Activated T-cell treated with anti-CD3 and anti-CD28 coated beads, Interleukin-2, amount 50 U/mL, for 4 hours (primary cell): ENCODE results near the gene SNCAIP. TPM values are rescaled to one million over a fixed set of nuclear protein-coding genes. Genes with fewer than 3 reads are reported as not detected.

Experiments
- ATAC-seq, 2 donors: fragments of 200-7000 bp; cut with Tn5 transposase; one replicate each; pipeline ENCODE4 v1.10.0; 2021
- DNase-seq: peaks from one replicate; pipeline ENCODE4 v3.0.0-alpha.2; 2020
- H3K27me3 Mint-ChIP-seq: one replicate; pipeline ENCODE4 v1.8.0; 2021; ENCODE audit warnings: low read depth, mixed read lengths
- H3K36me3 Mint-ChIP-seq: one replicate; pipeline ENCODE4 v1.8.0; 2022; ENCODE audit warnings: mixed read lengths; ENCODE audit not compliant: insufficient read depth
- H3K4me1 Mint-ChIP-seq: one replicate; pipeline ENCODE4 v1.8.0; 2021; ENCODE audit warnings: low read depth, mixed read lengths
- H3K4me3 Mint-ChIP-seq: one replicate; pipeline ENCODE4 v1.8.0; 2021; ENCODE audit warnings: mild to moderate bottlenecking, moderate library complexity, mixed read lengths
- H3K9me3 Mint-ChIP-seq: one replicate; pipeline ENCODE4 v1.8.0; 2021; ENCODE audit warnings: mixed read lengths
- total RNA-seq, 3 donors: library from RNA; stranded (reverse); gene quantifications; one replicate each; pipeline ENCODE4 v1.2.1, GENCODE V29; 2021

The SNCAIP gene
- total RNA-seq, 3 donors from 2014 or later = not detected

GRCh38 chr5:122447879-122448278 is 135.8 kb downstream of the SNCAIP start:
- ATAC-seq (no peak), DNase-seq (no peak)
- Mint-ChIP-seq H3K4me3 (no peak overlapping the region), H3K4me1 (no peaks in the 10 kb centered on the region), H3K9me3 (no peaks in the 10 kb centered on the region), H3K27me3 (no peaks in the 10 kb centered on the region), H3K36me3 (no peaks in the 10 kb centered on the region)

DNA sequence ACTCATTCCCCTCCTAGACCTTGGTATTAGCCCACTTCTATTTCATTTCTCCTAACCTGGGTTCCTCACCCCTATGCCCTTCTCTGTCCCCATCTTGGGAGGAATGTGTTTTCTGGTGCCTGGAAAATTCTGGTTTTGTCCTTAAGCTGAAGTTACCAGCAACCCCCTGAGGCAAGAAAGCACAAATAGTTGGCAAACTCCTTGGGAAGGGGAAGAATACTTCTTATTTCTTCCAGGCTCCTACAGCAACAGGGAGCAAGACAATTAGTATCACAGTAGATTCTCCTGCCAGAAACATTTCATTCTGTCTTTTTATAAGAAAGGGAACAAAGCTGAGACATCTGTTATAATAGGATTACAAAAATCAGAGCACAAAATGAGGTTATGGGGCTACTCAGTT is 142.5 kb downstream of the SNCAIP start:
- peaks cover 2% of the 10 kb centered on the region for H3K27me3 Mint-ChIP-seq
- H3K36me3 Mint-ChIP-seq = no peaks in the 10 kb centered on the region
- no peaks in the 10 kb centered on the region for H3K4me1 Mint-ChIP-seq
- no peak overlapping the region for H3K4me3 Mint-ChIP-seq
- ATAC-seq (no peak), DNase-seq (no peak)
- no peaks in the 10 kb centered on the region for H3K9me3 Mint-ChIP-seq

DNA sequence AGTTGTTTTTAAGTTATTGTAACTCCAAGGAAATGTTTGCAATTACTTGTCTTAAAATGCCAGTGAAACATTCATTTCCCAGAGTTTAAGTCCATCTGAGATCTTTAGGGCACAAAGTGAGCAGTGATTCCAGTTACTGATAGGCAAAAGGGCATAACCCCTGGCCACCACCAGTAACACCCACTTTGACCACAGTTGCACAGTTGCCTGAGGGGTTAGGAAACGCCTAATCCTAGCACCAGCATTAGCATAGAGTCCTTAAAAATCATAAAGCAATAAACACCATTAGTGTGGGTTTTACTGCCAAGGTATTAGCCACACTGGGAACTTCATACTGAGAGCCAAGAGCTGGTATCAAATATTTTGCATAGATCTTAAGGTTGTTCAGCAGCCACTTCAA is 143.9 kb downstream of the SNCAIP start:
- ATAC-seq (no peak), DNase-seq (no peak)
- H3K36me3 Mint-ChIP-seq = no peaks in the 10 kb centered on the region
- no peak overlapping the region for H3K4me3 Mint-ChIP-seq
- H3K4me1 Mint-ChIP-seq = no peaks in the 10 kb centered on the region
- H3K27me3 Mint-ChIP-seq = peaks cover 4% of the 10 kb centered on the region
- H3K9me3 Mint-ChIP-seq = no peaks in the 10 kb centered on the region

- H3K9me3 Mint-ChIP-seq = no peaks in the 10 kb centered on the region
- H3K36me3 Mint-ChIP-seq = no peaks in the 10 kb centered on the region
- peaks cover 4% of the 10 kb centered on the region for H3K27me3 Mint-ChIP-seq
- no peak for DNase-seq
- H3K4me1 Mint-ChIP-seq = no peaks in the 10 kb centered on the region
- ATAC-seq = no peak
- no peak overlapping the region for H3K4me3 Mint-ChIP-seq
These were observed 145.3 kb downstream of the SNCAIP start for GRCh38 chr5:122457178-122457826.

DNA sequence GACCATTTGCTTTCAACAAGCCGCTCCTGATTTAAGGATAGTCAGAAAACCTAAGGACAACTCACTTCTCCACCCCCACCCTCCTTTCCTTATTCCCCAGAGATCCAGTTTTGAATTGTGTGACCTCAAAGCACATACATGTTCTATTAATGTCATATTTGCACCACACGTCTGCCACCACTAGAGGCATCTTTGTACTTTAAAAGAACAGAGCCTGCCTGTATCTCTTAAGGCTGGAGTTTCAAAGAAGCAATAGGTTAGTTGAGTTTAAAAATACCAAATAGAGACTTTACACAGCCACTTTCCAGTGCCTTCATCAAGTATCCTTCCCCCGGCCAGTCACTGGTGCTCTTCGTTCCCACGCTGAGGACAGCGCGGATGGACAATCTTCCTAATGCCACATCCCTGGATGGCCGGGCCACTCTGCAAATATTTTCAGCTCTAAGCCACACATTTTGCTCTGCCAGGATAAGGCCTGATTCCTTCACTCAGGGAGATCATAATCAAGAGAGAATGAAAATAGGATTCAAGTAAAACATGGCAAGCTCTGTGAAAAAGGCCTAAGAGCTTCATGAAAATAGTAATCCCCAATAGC is 146.3 kb downstream of the SNCAIP start:
- ATAC-seq = no peak
- no peak for DNase-seq
- Mint-ChIP-seq H3K4me1 (no peaks in the 10 kb centered on the region), H3K36me3 (no peaks in the 10 kb centered on the region), H3K4me3 (no peak overlapping the region), H3K9me3 (no peaks in the 10 kb centered on the region), H3K27me3 (peaks cover 4% of the 10 kb centered on the region)

DNA sequence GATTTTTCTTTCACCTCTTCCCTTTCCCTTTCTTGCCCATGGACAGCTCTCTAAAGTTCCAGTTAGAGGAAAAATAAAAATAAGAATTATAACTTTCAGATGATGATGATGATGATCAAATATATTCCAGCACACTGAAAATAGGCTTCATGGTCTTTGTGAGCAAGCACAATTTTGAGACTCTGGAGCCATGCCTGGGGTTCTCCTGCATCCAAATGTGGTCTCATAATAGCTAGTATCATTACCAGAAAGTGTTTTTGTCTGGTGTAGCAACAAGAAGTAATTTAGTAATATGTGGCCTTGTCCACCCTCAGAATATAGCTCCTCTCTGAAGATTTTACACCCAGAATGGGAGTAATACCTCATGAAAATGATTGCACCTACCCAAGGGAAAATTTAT is 150.4 kb downstream of the SNCAIP start:
- Mint-ChIP-seq H3K4me1 (no peaks in the 10 kb centered on the region), H3K27me3 (peaks cover 7% of the 10 kb centered on the region), H3K36me3 (no peaks in the 10 kb centered on the region), H3K4me3 (no peak overlapping the region), H3K9me3 (no peaks in the 10 kb centered on the region)
- ATAC-seq = no peak
- DNase-seq = no peak

- H3K27me3 Mint-ChIP-seq = peaks cover 6% of the 10 kb centered on the region
- no peak overlapping the region for H3K4me3 Mint-ChIP-seq
- H3K9me3 Mint-ChIP-seq = no peaks in the 10 kb centered on the region
- no peaks in the 10 kb centered on the region for H3K36me3 Mint-ChIP-seq
- no peaks in the 10 kb centered on the region for H3K4me1 Mint-ChIP-seq
- ATAC-seq = no peak
- DNase-seq = no peak
These were observed 151.2 kb downstream of the SNCAIP start for GRCh38 chr5:122463221-122463620.

DNA sequence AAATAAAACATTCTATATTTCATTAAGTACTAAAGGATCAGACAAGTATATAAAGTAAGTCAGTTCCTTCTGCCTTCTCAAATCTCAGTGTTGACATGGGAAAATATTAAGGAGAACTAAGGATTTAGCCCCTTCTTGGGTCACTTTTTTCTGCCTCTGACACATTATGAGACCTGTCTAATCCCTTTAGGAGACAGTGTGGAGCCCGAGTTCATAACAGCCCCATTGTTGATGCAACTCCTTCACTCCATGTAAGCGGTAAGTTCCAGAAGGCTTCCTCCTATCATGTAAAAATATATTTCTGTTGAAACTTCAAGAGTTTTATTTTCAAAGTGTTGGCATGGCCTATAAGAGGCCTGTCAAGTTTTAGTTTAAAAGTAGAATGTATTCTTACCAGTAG is 152.2 kb downstream of the SNCAIP start:
- H3K27me3 Mint-ChIP-seq = peaks cover 6% of the 10 kb centered on the region
- no peak overlapping the region for H3K4me3 Mint-ChIP-seq
- DNase-seq (no peak), ATAC-seq (no peak)
- no peaks in the 10 kb centered on the region for H3K36me3 Mint-ChIP-seq
- H3K9me3 Mint-ChIP-seq = no peaks in the 10 kb centered on the region
- H3K4me1 Mint-ChIP-seq = no peaks in the 10 kb centered on the region

- H3K9me3 Mint-ChIP-seq = no peaks in the 10 kb centered on the region
- no peaks in the 10 kb centered on the region for H3K4me1 Mint-ChIP-seq
- no peak overlapping the region for H3K4me3 Mint-ChIP-seq
- ATAC-seq = no peak
- peaks cover 6% of the 10 kb centered on the region for H3K27me3 Mint-ChIP-seq
- no peak for DNase-seq
- no peaks in the 10 kb centered on the region for H3K36me3 Mint-ChIP-seq
These were observed 153.1 kb downstream of the SNCAIP start for GRCh38 chr5:122465031-122465577.

- Mint-ChIP-seq H3K9me3 (no peaks in the 10 kb centered on the region), H3K36me3 (no peaks in the 10 kb centered on the region), H3K27me3 (peaks cover 4% of the 10 kb centered on the region), H3K4me1 (no peaks in the 10 kb centered on the region), H3K4me3 (no peak overlapping the region)
- DNase-seq = no peak
- ATAC-seq = no peak
These were observed 154.0 kb downstream of the SNCAIP start for GRCh38 chr5:122465994-122466393.

- Mint-ChIP-seq H3K4me1 (no peaks in the 10 kb centered on the region), H3K9me3 (no peaks in the 10 kb centered on the region), H3K27me3 (peaks cover 4% of the 10 kb centered on the region), H3K4me3 (no peak overlapping the region), H3K36me3 (no peaks in the 10 kb centered on the region)
- DNase-seq (no peak), ATAC-seq (no peak)
These were observed 156.5 kb downstream of the SNCAIP start for GRCh38 chr5:122468351-122469116.

DNA sequence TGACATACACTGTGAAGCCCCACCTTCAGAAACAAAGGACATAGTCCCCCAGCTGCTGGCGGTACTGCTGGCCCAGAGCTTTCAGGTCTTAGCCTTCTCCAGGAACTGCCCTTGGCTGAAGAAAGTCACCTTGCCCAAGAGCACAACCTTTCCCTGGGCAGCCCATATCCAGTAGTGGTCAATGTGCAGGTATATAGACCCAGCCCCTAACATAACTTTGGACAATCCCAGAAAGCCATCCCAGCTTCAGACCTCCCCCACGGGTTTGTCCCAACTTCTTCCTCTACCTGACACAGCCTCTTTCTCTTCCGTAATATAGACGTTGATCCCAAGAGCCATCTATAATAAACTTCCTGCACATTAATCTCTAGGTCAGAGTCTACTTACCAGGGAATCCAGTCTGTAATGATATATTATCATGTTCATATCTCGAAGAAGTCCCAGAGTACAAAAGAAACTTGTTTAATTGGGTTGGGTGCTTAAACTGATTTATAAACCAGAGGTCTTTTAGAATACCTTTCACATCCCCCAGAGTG is 157.4 kb downstream of the SNCAIP start:
- Mint-ChIP-seq H3K4me3 (no peak overlapping the region), H3K27me3 (peaks cover 4% of the 10 kb centered on the region), H3K9me3 (no peaks in the 10 kb centered on the region), H3K4me1 (no peaks in the 10 kb centered on the region), H3K36me3 (no peaks in the 10 kb centered on the region)
- no peak for ATAC-seq
- no peak for DNase-seq

DNA sequence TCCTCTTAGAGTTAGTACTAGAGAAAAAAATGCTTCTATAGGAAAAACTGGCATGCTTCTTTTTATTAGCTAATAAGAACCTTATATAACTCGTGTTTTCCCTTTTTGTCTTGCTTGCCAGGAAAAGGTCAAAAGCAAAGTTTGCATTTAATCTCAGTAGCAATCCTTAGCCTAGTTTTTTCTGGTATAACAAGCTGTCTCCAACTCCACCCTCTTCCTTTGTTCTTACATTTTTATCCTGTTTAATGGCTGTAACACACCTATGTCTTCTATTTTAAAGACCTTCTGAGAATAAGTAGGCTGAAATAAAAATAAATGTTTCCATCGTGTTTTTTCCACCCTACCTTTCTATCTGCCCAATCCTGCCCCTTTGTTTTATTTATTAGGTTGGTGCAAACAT is 158.3 kb downstream of the SNCAIP start:
- Mint-ChIP-seq H3K9me3 (no peaks in the 10 kb centered on the region), H3K36me3 (no peaks in the 10 kb centered on the region), H3K4me1 (no peaks in the 10 kb centered on the region), H3K27me3 (peaks cover 4% of the 10 kb centered on the region), H3K4me3 (no peak overlapping the region)
- ATAC-seq (no peak), DNase-seq (no peak)

DNA sequence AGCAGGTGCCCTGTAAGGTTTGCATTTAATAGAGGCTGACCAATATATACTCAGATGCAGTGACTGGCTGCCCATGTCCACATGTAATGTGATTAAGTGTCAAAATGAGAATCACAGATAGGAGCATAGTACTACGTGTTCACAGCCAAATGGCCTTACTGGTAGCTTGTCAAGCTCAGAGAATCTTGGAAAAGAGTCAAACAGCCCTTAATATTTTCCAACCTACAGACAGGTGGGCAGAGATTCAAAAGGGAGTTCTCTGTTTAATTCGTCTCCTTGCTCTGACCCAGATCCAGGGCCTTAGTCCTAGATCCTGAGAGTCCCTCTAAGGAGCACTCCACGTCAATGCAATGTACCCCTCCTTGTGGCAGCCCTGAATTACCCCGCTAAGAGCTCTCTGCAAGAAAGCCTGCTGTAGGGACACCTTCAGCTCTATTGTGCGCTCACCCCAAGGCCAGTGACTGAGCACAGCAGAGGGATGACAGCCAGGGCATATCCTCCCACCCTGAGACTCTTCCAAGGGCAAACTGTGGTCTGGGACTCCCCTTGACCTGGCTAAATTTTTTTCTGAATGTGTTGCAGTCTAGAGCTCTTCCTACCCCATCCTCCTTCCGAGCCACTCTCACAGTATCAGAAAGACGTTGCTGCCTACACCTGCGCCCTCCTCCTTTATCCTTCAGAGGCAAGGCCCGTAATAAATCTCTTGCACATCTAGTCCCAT is 159.2 kb downstream of the SNCAIP start:
- H3K9me3 Mint-ChIP-seq = no peaks in the 10 kb centered on the region
- no peaks in the 10 kb centered on the region for H3K4me1 Mint-ChIP-seq
- H3K36me3 Mint-ChIP-seq = no peaks in the 10 kb centered on the region
- ATAC-seq (no peak), DNase-seq (no peak)
- H3K4me3 Mint-ChIP-seq = no peak overlapping the region
- peaks cover 4% of the 10 kb centered on the region for H3K27me3 Mint-ChIP-seq
